ENCODE data around the gene FAM114A1.
"Not testable (repeated sequence)": the region's sequence is repeated elsewhere in the genome, so short reads cannot be mapped to it uniquely, and the experiment has no call there.

Gene FAM114A1

DNA sequence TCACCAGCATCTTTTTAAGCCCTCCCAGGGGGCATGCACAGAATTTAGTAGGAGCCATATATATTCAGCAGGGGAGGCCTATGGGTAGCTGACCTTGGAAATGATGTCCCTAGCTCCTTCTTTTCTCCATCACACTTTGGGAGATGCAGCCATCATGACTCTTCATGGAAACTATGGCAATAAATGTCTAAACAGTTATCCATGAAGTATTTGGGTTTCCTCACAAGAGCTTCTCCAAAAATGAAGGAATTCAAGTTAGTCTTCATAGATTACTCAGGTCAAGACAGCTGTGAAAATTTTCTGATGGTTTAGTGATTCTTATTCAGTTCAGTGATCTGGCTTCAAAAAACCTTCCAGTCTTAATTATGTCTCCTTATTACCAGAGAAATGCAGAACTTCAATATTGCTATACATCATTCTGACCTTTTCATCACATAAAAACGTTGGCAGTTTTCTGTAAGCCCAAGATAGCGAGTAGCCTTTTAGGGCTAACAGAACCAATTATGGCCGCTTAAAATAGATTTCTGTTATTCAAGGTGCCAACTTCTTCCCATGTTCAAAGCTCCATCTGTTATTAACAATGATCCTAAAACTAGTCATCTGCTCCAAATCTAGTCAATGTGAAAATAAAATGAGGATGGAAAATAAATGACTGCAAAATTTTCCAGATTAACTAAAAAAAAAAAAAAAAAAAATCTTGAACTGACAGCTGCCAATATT lies 112.1 kb downstream of the FAM114A1 start:
- DNase-seq, result no peak

- no peak for DNase-seq
Measured at GRCh38 chr4:38980903-38981676, 113.5 kb downstream of the FAM114A1 start.

GRCh38 chr4:38982361-38983095 lies 114.9 kb downstream of the FAM114A1 start:
- DNase-seq, result no peak

DNA sequence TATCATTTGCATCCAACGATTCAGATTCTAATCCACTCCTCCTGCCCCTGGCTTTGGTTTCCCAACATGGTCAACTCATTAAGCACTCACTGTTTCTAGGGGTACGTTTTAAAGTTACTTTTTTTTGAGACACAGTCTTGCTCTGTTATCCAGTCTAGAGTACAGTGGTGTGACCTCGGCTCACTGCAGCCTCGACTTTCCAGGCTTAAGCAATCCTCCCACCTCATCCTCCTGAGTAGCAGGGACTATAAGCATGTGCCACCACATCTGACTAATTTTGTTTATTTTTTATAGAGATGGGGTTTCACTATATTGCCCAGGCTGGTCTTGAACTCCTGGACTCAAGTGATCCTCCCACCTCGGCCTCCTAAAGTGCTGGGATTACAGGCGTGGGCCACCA lies 115.7 kb downstream of the FAM114A1 start:
- no peak for DNase-seq

GRCh38 chr4:38983787-38984598 lies 116.4 kb downstream of the FAM114A1 start:
- DNase-seq, result no peak

DNA sequence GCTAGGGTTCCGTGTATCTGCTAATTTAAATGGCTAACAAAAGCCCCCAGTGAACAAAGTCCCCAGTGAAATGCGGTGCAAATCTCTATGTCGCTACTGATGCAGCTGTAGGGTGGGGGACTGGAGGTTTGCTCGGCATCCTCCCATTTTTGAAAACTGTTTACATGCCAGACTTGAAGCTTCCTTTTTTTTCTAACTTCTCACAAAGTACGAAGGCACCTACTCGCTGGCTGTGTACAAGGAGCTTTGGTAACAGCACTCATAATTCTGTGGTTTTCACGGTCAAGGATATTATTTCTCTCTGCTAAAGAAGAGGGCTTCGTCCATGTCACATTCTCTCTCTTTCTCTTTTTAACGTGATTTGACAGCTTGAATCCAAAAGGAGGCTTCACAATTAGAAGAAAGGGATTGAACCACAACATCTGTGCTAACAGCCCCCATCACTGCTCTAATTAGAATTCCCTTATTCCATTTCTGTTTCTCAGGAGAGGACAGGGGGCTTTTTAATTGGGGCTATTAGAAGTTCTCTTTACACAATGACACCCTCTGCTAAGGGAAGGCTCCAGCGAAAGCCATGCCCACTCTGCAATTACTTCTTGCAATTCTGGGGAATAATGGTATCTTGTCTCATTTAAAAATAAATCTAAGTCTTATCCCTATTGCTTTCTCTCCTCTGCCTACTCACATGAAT lies 117.9 kb downstream of the FAM114A1 start:
- DNase-seq, result no peak

GRCh38 chr4:38987491-38987890 lies 119.9 kb downstream of the FAM114A1 start:
- no peak for DNase-seq

DNA sequence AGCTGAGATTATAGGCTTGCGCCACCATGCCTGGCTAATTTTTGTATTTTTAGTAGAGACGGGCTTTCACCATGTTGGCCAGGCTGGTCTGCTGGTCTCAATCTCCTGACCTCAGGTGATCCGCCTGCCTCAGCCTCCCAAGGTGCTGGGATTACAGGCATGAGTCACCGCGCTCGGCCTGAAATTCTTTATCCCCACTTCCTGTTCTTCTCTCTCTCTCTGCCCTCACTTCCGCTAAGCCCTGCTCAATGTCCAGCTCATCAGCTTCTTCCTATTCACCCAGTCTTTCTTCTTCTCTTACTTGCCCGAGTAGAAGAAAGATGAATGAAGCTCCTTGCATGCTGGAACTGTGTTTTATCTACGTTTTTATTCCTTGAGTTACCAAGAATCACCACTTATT lies 120.7 kb downstream of the FAM114A1 start:
- not testable (repeated sequence) for DNase-seq

GRCh38 chr4:38989487-38989886 lies 121.9 kb downstream of the FAM114A1 start:
- DNase-seq, result no peak

DNA sequence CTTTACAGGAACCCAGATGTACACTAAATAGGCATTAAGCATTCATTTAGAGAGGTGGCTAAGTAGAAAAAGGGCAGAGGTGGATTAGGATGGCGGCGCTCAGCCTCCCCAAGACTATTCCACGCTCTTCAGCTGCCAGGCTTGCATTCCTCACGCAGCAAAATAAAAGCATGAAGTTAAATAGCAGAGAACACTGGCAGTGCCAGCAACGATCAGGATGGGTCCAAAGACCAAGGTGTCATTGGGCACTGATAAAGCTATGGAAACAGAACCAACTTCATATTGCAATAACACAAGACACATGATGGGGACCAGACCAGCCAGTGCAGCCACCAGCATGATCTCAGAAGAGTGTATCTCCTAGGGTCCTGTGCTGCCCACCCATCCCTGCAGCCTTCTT lies 122.6 kb downstream of the FAM114A1 start:
- DNase-seq, result no peak

DNA sequence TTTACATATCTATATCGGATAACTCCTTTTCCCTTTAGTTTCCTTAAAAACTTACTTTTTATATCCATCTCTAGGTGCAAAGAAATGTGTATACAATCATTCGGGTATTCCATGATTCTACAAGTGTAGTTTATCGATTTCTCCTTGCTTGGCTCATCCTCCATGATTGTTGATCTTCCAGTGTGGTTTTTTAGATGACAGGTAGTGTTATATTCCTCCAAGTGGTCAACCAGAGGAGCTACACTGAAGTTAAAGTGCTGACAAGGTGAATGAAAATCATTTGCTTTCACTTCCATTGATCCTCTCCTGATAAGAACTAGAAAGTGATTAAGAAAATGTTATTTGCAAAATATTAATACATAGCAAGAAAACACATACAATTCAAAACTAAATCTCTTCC lies 126.1 kb downstream of the FAM114A1 start:
- DNase-seq, result no peak

DNA sequence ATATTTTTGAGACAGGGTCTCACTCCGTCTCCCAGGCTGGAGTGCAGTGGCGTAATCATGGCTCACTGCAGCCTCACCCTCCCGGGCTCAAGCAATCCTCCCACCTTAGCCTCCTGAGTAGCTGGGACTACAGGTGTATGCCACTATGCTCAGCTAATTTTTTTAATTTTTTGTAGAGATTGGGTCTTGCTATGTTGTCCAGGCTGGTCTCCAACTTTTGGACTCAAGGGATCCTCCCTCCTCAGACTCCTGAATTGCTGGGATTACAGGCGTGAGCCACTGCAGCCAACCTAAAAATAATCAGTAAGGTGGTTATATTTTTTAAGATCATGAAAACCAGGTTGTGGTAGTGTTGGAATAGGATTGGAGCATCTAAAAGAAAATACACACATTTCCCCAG lies 126.5 kb downstream of the FAM114A1 start:
- DNase-seq, result no peak
